Suprapubic skin (tissue), 4 donors: ENCODE data around the gene JMJD1C.

Experiments
- EP300 ChIP-seq: sonication (generic); formaldehyde crosslinking; IDR thresholded peaks from one replicate; pipeline ENCODE4 v1.6.1; 2017; ENCODE audit warnings: antibody characterized with exemption
- POLR2A ChIP-seq, 2 donors: fragments of 450-650 bp; IDR thresholded peaks; one replicate each; pipeline ENCODE4 v1.6.1; 2017; ENCODE audit warnings: antibody characterized with exemption in 2 of 2, mild to moderate bottlenecking in 2 of 2, moderate library complexity in 2 of 2
- POLR2AphosphoS5 ChIP-seq, 3 donors: sonication (generic); formaldehyde crosslinking; IDR thresholded peaks; one replicate each; pipeline ENCODE4 v1.6.1; 2017; ENCODE audit warnings: antibody characterized with exemption in 3 of 3
- TF ChIP-seq, protein P1 (sequence below), 2 donors: fragments of 200-600 bp in 1 of 2; fragments of 450-650 bp in 1 of 2; sonication (generic) in 1 of 2; IDR thresholded peaks; one replicate each; pipeline ENCODE4 v1.5.1; 2016 to 2019; ENCODE audit warnings: antibody characterized with exemption in 2 of 2, mild to moderate bottlenecking in 1 of 2, moderate library complexity in 1 of 2

DNA sequence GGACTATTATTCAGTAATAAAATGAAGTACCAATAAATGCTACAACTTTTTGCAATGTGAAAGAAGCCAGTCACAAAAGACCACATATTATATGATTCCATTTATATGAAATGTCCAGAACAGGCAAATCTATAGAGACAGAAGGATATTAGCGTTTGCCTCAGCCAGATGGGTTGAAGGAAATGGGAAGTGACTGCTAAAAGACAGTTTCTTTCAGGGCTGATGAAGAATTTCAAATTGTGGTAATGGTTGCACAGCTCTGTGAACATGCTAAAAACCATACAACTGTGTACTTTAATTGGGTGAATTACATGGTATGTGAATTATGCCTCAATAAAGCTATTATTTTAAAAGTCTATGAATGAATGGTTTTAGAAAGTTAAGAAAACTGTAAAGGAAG is 31.5 kb upstream of the JMJD1C start:
- TF ChIP-seq, protein P1, sequence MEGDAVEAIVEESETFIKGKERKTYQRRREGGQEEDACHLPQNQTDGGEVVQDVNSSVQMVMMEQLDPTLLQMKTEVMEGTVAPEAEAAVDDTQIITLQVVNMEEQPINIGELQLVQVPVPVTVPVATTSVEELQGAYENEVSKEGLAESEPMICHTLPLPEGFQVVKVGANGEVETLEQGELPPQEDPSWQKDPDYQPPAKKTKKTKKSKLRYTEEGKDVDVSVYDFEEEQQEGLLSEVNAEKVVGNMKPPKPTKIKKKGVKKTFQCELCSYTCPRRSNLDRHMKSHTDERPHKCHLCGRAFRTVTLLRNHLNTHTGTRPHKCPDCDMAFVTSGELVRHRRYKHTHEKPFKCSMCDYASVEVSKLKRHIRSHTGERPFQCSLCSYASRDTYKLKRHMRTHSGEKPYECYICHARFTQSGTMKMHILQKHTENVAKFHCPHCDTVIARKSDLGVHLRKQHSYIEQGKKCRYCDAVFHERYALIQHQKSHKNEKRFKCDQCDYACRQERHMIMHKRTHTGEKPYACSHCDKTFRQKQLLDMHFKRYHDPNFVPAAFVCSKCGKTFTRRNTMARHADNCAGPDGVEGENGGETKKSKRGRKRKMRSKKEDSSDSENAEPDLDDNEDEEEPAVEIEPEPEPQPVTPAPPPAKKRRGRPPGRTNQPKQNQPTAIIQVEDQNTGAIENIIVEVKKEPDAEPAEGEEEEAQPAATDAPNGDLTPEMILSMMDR (IDR thresholded peaks at IDR 0.05), result no peak
- TF ChIP-seq POLR2AphosphoS5 (IDR thresholded peaks at IDR 0.05) (no peak), POLR2A (IDR thresholded peaks at IDR 0.05) (no peak), EP300 (no peak)
